Measurements from ENCODE around the gene SLC1A4. TPM values are rescaled to one million over a fixed set of nuclear protein-coding genes. Genes with fewer than 3 reads are reported as not detected.
A peak's percentile ranks its signal among the peaks of the same experiment; 100 is the strongest.
"Not testable (repeated sequence)": the region's sequence is repeated elsewhere in the genome, so short reads cannot be mapped to it uniquely, and the experiment has no call there.

SLC1A4 gene
- total RNA-seq, 2 donors from 2014 or later = 24.2 to 33.8 TPM

DNA sequence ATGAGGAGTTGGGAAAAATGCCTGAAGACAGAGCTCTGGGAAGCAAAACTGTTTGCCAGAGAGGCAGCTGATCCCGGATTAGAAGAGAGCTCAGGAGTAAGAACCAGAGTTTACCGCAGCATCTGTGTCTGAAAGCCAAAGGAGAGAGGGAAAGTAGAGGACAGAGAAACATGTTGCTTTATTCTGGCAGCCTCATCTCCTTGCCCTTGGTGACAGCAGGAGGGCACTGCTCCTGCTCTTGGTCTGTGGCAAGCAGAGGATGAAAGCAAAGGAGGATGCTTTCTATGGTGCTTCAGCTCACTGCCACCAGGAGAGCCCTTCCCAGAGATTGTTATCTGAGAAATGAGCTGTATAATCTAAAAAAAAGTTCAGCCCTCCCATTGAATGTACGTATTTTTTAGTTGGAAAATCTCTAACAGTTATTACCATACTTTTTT is 7.7 kb downstream of the SLC1A4 start:
- TF ChIP-seq, protein P1, sequence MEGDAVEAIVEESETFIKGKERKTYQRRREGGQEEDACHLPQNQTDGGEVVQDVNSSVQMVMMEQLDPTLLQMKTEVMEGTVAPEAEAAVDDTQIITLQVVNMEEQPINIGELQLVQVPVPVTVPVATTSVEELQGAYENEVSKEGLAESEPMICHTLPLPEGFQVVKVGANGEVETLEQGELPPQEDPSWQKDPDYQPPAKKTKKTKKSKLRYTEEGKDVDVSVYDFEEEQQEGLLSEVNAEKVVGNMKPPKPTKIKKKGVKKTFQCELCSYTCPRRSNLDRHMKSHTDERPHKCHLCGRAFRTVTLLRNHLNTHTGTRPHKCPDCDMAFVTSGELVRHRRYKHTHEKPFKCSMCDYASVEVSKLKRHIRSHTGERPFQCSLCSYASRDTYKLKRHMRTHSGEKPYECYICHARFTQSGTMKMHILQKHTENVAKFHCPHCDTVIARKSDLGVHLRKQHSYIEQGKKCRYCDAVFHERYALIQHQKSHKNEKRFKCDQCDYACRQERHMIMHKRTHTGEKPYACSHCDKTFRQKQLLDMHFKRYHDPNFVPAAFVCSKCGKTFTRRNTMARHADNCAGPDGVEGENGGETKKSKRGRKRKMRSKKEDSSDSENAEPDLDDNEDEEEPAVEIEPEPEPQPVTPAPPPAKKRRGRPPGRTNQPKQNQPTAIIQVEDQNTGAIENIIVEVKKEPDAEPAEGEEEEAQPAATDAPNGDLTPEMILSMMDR (IDR thresholded peaks at IDR 0.05) = peak; percentile 10
- DNase-seq (ENCODE audit: low spot score) = no peak

GRCh38 chr2:64998658-64999061 is 9.5 kb downstream of the SLC1A4 start:
- DNase-seq (ENCODE audit: low spot score) (no peak), ATAC-seq (ENCODE audit: insufficient number of reproducible peaks, low FRiP score, low read depth) (no peak)
- H3K9me3 ChIP-seq = no peaks in the 10 kb centered on the region
- H3K27ac ChIP-seq = peak overlapping the region; percentile 1 to 63
- H3K4me1 ChIP-seq (ENCODE audit: control insufficient read depth in 1 of 2, low read depth in 2 of 2) = peaks cover 5 to 24% of the 10 kb centered on the region in 2 donors
- H3K4me3 ChIP-seq = peak overlapping the region; percentile 28
- no peaks in the 10 kb centered on the region for H3K27me3 ChIP-seq (replicated peaks; ENCODE audit: insufficient read depth)
- no peaks in the 10 kb centered on the region for H3K36me3 ChIP-seq
- TF ChIP-seq, protein P1 (IDR thresholded peaks at IDR 0.05) = no peak

More for the DNA sequence above, 7.7 kb downstream of the SLC1A4 start:
- H3K4me1 ChIP-seq (ENCODE audit: control insufficient read depth in 1 of 2, low read depth in 2 of 2) = peaks cover 5 to 36% of the 10 kb centered on the region in 2 donors
- H3K27ac ChIP-seq = no peak overlapping the region
- H3K4me3 ChIP-seq = no peak overlapping the region
- H3K27me3 ChIP-seq (replicated peaks; ENCODE audit: insufficient read depth) = no peaks in the 10 kb centered on the region
- H3K36me3 ChIP-seq = no peaks in the 10 kb centered on the region
- no peaks in the 10 kb centered on the region for H3K9me3 ChIP-seq
- no peak for ATAC-seq (ENCODE audit: insufficient number of reproducible peaks, low FRiP score, low read depth)

DNA sequence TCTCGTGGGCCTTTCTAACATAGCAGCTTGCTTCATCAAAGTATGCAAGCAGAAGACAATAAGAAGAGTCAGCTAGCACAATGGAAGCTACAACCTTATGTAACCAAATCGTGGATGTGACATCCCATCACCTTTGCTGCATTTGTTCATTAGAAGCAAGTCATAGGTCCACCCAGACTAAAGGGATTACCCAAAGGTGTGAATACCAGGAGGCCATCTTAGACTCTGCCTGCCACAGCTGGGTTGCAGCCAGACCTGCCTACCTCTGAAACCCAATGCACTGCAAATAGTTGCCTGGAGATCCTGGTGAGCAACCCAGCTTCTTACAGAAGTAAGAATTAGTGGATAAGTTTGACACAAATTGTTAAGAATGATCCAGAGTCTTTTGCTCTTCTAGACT is 10.6 kb downstream of the SLC1A4 start:
- no peak for DNase-seq (ENCODE audit: low spot score)

DNA sequence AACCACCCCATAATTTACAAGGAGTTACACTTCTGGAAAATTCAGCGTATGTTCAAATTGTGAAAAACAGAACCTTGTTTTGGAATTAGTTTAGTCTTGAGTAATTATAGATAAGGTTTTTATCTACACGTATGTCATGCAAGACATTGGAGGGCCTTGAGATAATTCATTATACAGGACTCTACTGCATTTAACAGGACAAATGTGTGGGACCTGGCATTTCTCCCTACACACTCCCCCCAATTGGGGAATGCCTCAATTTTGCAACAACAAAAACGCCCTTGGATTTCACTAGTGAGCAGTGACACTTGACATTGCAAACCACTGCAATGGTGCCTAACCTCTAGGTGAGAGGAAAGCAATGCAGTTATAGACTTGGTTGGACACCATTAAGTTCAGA is 11.4 kb downstream of the SLC1A4 start:
- Histone ChIP-seq H3K4me3 (no peak overlapping the region), H3K27ac (no peak overlapping the region), H3K36me3 (peaks cover 4% of the 10 kb centered on the region), H3K27me3 (replicated peaks; ENCODE audit: insufficient read depth) (no peaks in the 10 kb centered on the region), H3K9me3 (no peaks in the 10 kb centered on the region), H3K4me1 (ENCODE audit: control insufficient read depth in 1 of 2, low read depth in 2 of 2) (peaks cover 5 to 24% of the 10 kb centered on the region in 2 donors)
- ATAC-seq (ENCODE audit: insufficient number of reproducible peaks, low FRiP score, low read depth) (no peak), DNase-seq (ENCODE audit: low spot score) (no peak)
- TF ChIP-seq, protein P1 (IDR thresholded peaks at IDR 0.05) = no peak

More for the DNA sequence above, 10.6 kb downstream of the SLC1A4 start:
- no peak for ATAC-seq (ENCODE audit: insufficient number of reproducible peaks, low FRiP score, low read depth)
- peaks cover 5 to 24% of the 10 kb centered on the region in 2 donors for H3K4me1 ChIP-seq (ENCODE audit: control insufficient read depth in 1 of 2, low read depth in 2 of 2)
- no peak overlapping the region for H3K4me3 ChIP-seq
- no peaks in the 10 kb centered on the region for H3K9me3 ChIP-seq
- H3K36me3 ChIP-seq = no peaks in the 10 kb centered on the region
- TF ChIP-seq, protein P1 (IDR thresholded peaks at IDR 0.05) = no peak
- no peak overlapping the region for H3K27ac ChIP-seq
- H3K27me3 ChIP-seq (replicated peaks; ENCODE audit: insufficient read depth) = no peaks in the 10 kb centered on the region

GRCh38 chr2:65003037-65003436 is 13.8 kb downstream of the SLC1A4 start:
- Histone ChIP-seq H3K9me3 (no peaks in the 10 kb centered on the region), H3K4me3 (no peak overlapping the region), H3K27me3 (replicated peaks; ENCODE audit: insufficient read depth) (no peaks in the 10 kb centered on the region), H3K27ac (no peak overlapping the region), H3K4me1 (ENCODE audit: control insufficient read depth in 1 of 2, low read depth in 2 of 2) (peaks cover 5 to 18% of the 10 kb centered on the region in 2 donors), H3K36me3 (peaks cover 6% of the 10 kb centered on the region)
- DNase-seq (ENCODE audit: low spot score) = no peak
- TF ChIP-seq, protein P1 (IDR thresholded peaks at IDR 0.05) = no peak
- ATAC-seq (ENCODE audit: insufficient number of reproducible peaks, low FRiP score, low read depth) = no peak

GRCh38 chr2:65004232-65004631 is 15.0 kb downstream of the SLC1A4 start:
- not testable (repeated sequence) for H3K36me3 ChIP-seq; H3K27me3 ChIP-seq (replicated peaks; ENCODE audit: insufficient read depth); H3K4me1 ChIP-seq (ENCODE audit: control insufficient read depth in 1 of 2, low read depth in 2 of 2); H3K9me3 ChIP-seq; ATAC-seq (ENCODE audit: insufficient number of reproducible peaks, low FRiP score, low read depth); DNase-seq (ENCODE audit: low spot score); H3K4me3 ChIP-seq; H3K27ac ChIP-seq
